HepG2 (cell line): Measurements from ENCODE around the gene MYOZ3. TPM values are rescaled to one million over a fixed set of nuclear protein-coding genes. Genes with fewer than 3 reads are reported as not detected.
A peak's percentile ranks its signal among the peaks of the same experiment; 100 is the strongest.

Source experiments
- ATAC-seq: fragments of 200-7000 bp; cut with Tn5 transposase; 3 replicates; pipeline ENCODE4 v1.9.1; 2020; ENCODE audit warnings: mild to moderate bottlenecking, moderate library complexity
- BruUV-seq: library from RNA; stranded (reverse); fragments of 400-500 nt; replicated peaks from 2 replicates; lab custom pipeline; 2021; lab: Mats Ljungman, UMichigan
- CTCF ChIA-PET: fragments of 300-600 bp; formaldehyde crosslinking; extraction: SDS; loops from one replicate; lab custom pipeline; 2021; ENCODE audit warnings: low total read pairs, inconsistent platforms, low intra/inter-chr PET ratio; lab: Yijun Ruan, JAX
- POLR2A ChIA-PET: fragments of 350-600 bp; sonication (Branson Sonifier 250); formaldehyde crosslinking; loops from one replicate; lab custom pipeline; 2020; ENCODE audit warnings: antibody characterized with exemption, inconsistent platforms; lab: Yijun Ruan, JAX
- DNase-seq: peaks from one replicate; pipeline ENCODE4 v3.0.0-alpha.2; 2015; ENCODE audit warnings: low spot score
- FAIRE-seq: peaks from 3 replicates; lab custom pipeline; 2011; peaks lifted over from hg19 to GRCh38; lab: Jason Lieb, UNC
- H2AFZ ChIP-seq: one replicate; pipeline ENCODE4 v1.6.1; 2011; ENCODE audit warnings: low read length, inconsistent platforms
- H3K27ac ChIP-seq: fragments of 300-600 bp; 3 replicates; pipeline ENCODE4 v1.8.0; 2011; ENCODE audit warnings: mixed run types, mild to moderate bottlenecking, mixed read lengths, low read length, inconsistent platforms; ENCODE audit not compliant: insufficient read depth; ENCODE audit errors: extremely low read length
- H3K27me3 ChIP-seq, 2 experiments: fragments of 200-600 bp in 1 of 2; 2 replicates in 1 of 2; 3 replicates in 1 of 2; pipeline versions ENCODE4 v1.6.0 to v1.8.0; 2011; ENCODE audit warnings: low read length in 2 of 2, mild to moderate bottlenecking in 2 of 2, moderate library complexity in 2 of 2, inconsistent platforms in 1 of 2; ENCODE audit not compliant: insufficient read depth in 2 of 2, control insufficient read depth in 1 of 2
- H3K36me3 ChIP-seq, 2 experiments: fragments of 200-600 bp in 1 of 2; replicated peaks in 1 of 2; 2 replicates in 1 of 2; 3 replicates in 1 of 2; pipeline versions ENCODE4 v1.5.1 to v1.8.0; 2011; ENCODE audit warnings: low read length in 2 of 2, inconsistent platforms in 1 of 2; ENCODE audit not compliant: insufficient read depth in 2 of 2, control insufficient read depth in 1 of 2
- H3K4me1 ChIP-seq: 2 replicates; pipeline ENCODE4 v1.5.1; 2012; ENCODE audit warnings: low read length, inconsistent platforms; ENCODE audit not compliant: insufficient read depth
- H3K4me2 ChIP-seq: 2 replicates; pipeline ENCODE4 v1.6.0; 2011; ENCODE audit warnings: low read depth, low read length, inconsistent platforms
- H3K4me3 ChIP-seq, 3 experiments: fragments of 200-600 bp in 1 of 3; sonication (generic), shearing (Covaris generic) in 1 of 3; replicated peaks in 1 of 3; 2 replicates each; pipeline ENCODE4 v1.5.1; 2011 to 2016; ENCODE audit warnings: low read length in 3 of 3, inconsistent platforms in 2 of 3, low read depth in 2 of 3, mild to moderate bottlenecking in 2 of 3, control low read depth in 1 of 3, mixed read lengths in 1 of 3; ENCODE audit not compliant: insufficient read depth in 1 of 3
- H3K79me2 ChIP-seq: one replicate; pipeline ENCODE4 v1.6.1; 2011; ENCODE audit warnings: low read length, inconsistent platforms; ENCODE audit not compliant: insufficient read depth
- H3K9ac ChIP-seq: 2 replicates; pipeline ENCODE4 v1.6.0; 2011; ENCODE audit warnings: mild to moderate bottlenecking, low read depth, low read length, inconsistent platforms; ENCODE audit not compliant: insufficient read depth
- H3K9me3 ChIP-seq: 2 replicates; pipeline ENCODE4 v1.5.1; 2012; ENCODE audit warnings: mild to moderate bottlenecking, low read length
- H4K20me1 ChIP-seq: 2 replicates; pipeline ENCODE4 v1.6.0; 2011; ENCODE audit warnings: inconsistent platforms, mild to moderate bottlenecking, low read length, moderate library complexity; ENCODE audit not compliant: insufficient read depth
- ARNTL ChIP-seq: sonication (generic); formaldehyde crosslinking; IDR thresholded peaks from 2 replicates; pipeline ENCODE4 v1.4.0; 2020; ENCODE audit warnings: mild to moderate bottlenecking, missing genetic modification reagents
- BCL6 ChIP-seq: IDR thresholded peaks from 2 replicates; pipeline ENCODE4 v1.6.1; 2016; ENCODE audit warnings: missing genetic modification reagents, missing compliant biosample characterization
- DPF2 ChIP-seq: sonication (generic); formaldehyde crosslinking; IDR thresholded peaks from 2 replicates; pipeline ENCODE4 v1.4.0; 2020; ENCODE audit warnings: mild to moderate bottlenecking, low read depth, missing genetic modification reagents, borderline replicate concordance
- FOSL2 ChIP-seq: sonication (generic); formaldehyde crosslinking; IDR thresholded peaks from 2 replicates; pipeline ENCODE4 v1.4.0; 2020; ENCODE audit warnings: missing genetic modification reagents
- FOXA3 ChIP-seq: IDR thresholded peaks from 2 replicates; pipeline ENCODE4 v1.6.1; 2016; ENCODE audit warnings: missing genetic modification reagents, missing compliant biosample characterization
- GPN1 ChIP-seq: sonication (generic); formaldehyde crosslinking; IDR thresholded peaks from 2 replicates; pipeline ENCODE4 v1.5.1; 2020; ENCODE audit warnings: missing genetic modification reagents, borderline replicate concordance
- HDAC2 ChIP-seq: sonication (generic); formaldehyde crosslinking; IDR thresholded peaks from 2 replicates; pipeline ENCODE4 v1.4.0; 2020; ENCODE audit warnings: missing genetic modification reagents
- KLF9 ChIP-seq: IDR thresholded peaks from 2 replicates; pipeline ENCODE4 v1.6.1; 2016; ENCODE audit warnings: low read depth
- MIER3 ChIP-seq: IDR thresholded peaks from 2 replicates; pipeline ENCODE4 v1.6.1; 2016; ENCODE audit warnings: missing compliant biosample characterization, borderline replicate concordance
- MIXL1 ChIP-seq: IDR thresholded peaks from 2 replicates; pipeline ENCODE4 v1.6.1; 2016
- NBN ChIP-seq: fragments of 450-650 bp; conservative IDR thresholded peaks from 2 replicates; pipeline ENCODE4 v1.6.1; 2017
- NR0B2 ChIP-seq: sonication (generic); formaldehyde crosslinking; IDR thresholded peaks from 2 replicates; pipeline ENCODE4 v1.4.0; 2020; ENCODE audit warnings: mild to moderate bottlenecking, missing genetic modification reagents
- NR2F2 ChIP-seq: IDR thresholded peaks from 2 replicates; pipeline ENCODE4 v1.6.1; 2012; ENCODE audit warnings: low read depth, inconsistent platforms, borderline replicate concordance
- RORA ChIP-seq: sonication (generic); formaldehyde crosslinking; IDR thresholded peaks from 2 replicates; pipeline ENCODE4 v1.5.0; 2020; ENCODE audit warnings: mild to moderate bottlenecking, missing genetic modification reagents, moderate library complexity
- SMAD9 ChIP-seq: sonication (generic); formaldehyde crosslinking; IDR thresholded peaks from 2 replicates; pipeline ENCODE4 v1.5.1; 2020; ENCODE audit warnings: mild to moderate bottlenecking, missing genetic modification reagents
- SOX6 ChIP-seq, 2 experiments: fragments of 450-650 bp in 1 of 2; sonication (generic) in 1 of 2; formaldehyde crosslinking in 1 of 2; IDR thresholded peaks; 2 replicates each; pipeline versions ENCODE4 v1.4.0 to v1.6.1; 2017 to 2020; ENCODE audit warnings: antibody characterized with exemption in 1 of 2, mild to moderate bottlenecking in 1 of 2, missing genetic modification reagents in 1 of 2
- ZNF234 ChIP-seq: sonication (generic); formaldehyde crosslinking; conservative IDR thresholded peaks from 2 replicates; pipeline ENCODE4 v1.5.1; 2020; ENCODE audit warnings: mild to moderate bottlenecking, missing genetic modification reagents
- ZNF263 ChIP-seq: sonication (generic); formaldehyde crosslinking; IDR thresholded peaks from 2 replicates; pipeline ENCODE4 v1.4.0; 2020; ENCODE audit warnings: missing genetic modification reagents
- ZNF720 ChIP-seq: sonication (generic); formaldehyde crosslinking; IDR thresholded peaks from 2 replicates; pipeline ENCODE4 v1.4.0; 2020; ENCODE audit warnings: missing genetic modification reagents
- ZNF768 ChIP-seq: sonication (generic); formaldehyde crosslinking; IDR thresholded peaks from 2 replicates; pipeline ENCODE4 v1.4.0; 2020; ENCODE audit warnings: missing genetic modification reagents
- WGBS: methylation state at CpG from one replicate; pipeline ENCODE4 v1.1.6; 2017; ENCODE audit warnings: low lambda C conversion rate; 5-methylcytosine and 5-hydroxymethylcytosine counted together
- in situ Hi-C: cut with HindIII; loops from 2 replicates; pipeline ENCODE4 v1.10.0; 2017; ENCODE audit warnings: low pct_unique_long_range_greater_than_20kb; ENCODE audit not compliant: extremely low pct_ligation_motif_present
- intact Hi-C: fragments of 100-400 bp; cut with micrococcal nuclease; formaldehyde crosslinking; loops from one replicate; pipeline ENCODE4 v1.10.0; 2022; ENCODE audit not compliant: unreplicated experiment
- polyA plus RNA-seq, 8 experiments: library from polyadenylated mRNA; depleted of rRNA in 3 of 8; stranded (reverse) in 7 of 8; unstranded in 1 of 8; fragments of >200 nt; fragmentation: Illumina TruSeq in 4 of 8; extraction: Trizol in 4 of 8; gene quantifications; 2 replicates each; pipeline versions ENCODE4 v1.2.1 to v1.2.3, GENCODE V29; 2011 to 2016; ENCODE audit warnings: low read depth in 4 of 8, missing spikeins in 1 of 8, mixed read lengths in 1 of 8; ENCODE audit not compliant: insufficient read depth in 1 of 8
- total RNA-seq, 5 experiments: library from RNA; depleted of rRNA; stranded (reverse); fragments of >200 nt; fragmentation: Illumina TruSeq; extraction: Trizol; gene quantifications; 2 replicates each; pipeline ENCODE4 v1.2.3, GENCODE V29; 2016; ENCODE audit warnings: low read depth in 1 of 5

The MYOZ3 gene
- total and polyA plus RNA-seq, 2 of the 13 experiments (the other 11 are each of a cell fraction or from before 2014, with no cell fraction given) = 0.05 TPM; not detected in 1

- TF ChIP-seq BCL6 = no peak
- TF ChIP-seq MIER3 (CRISPR knock-in tag) = no peak
- TF ChIP-seq, all 625 proteins: peak for 0
These were observed 46.4 kb upstream of the MYOZ3 start (continued) for GRCh38 chr5:150614661-150615060.

GRCh38 chr5:150615141-150615699 is 45.8 kb upstream of the MYOZ3 start:
- no peak overlapping the region for H3K4me3 ChIP-seq
- no peak overlapping the region for H3K27ac ChIP-seq
- DNase-seq = no peak
- peaks cover 64% of the 10 kb centered on the region for H3K4me1 ChIP-seq
- H3K36me3 ChIP-seq = no peaks in the 10 kb centered on the region
- TF ChIP-seq ZNF263 (peak; percentile 44; the same call in 1 of the 2 replicates), ZNF234 (CRISPR knock-in tag) (no peak)
- intact Hi-C loops = no loop called here
- no peaks in the 10 kb centered on the region for H3K9me3 ChIP-seq
- CTCF ChIA-PET = no interaction called here
- 19% methylated on average over 14 of the region's 17 CpGs for WGBS
- in situ Hi-C loops = no loop called here
- ATAC-seq = no peak
- H3K79me2 ChIP-seq = no peaks in the 10 kb centered on the region
- no TSS peak for BruUV-seq
- no peak overlapping the region for H3K4me2 ChIP-seq
- no peak overlapping the region for H2AFZ ChIP-seq
- POLR2A ChIA-PET = interaction anchor here (1.2 kb wide), 1 partner anchor 86 kb away, joined by 4 read pairs; the partner anchor contains the start of gene RBM22
- no peaks in the 10 kb centered on the region for H4K20me1 ChIP-seq
- H3K9ac ChIP-seq = no peak overlapping the region
- peaks cover 0 to 29% of the 10 kb centered on the region in 2 experiments; a peak in 2 of 5 replicates for H3K27me3 ChIP-seq
- FAIRE-seq = no peak

- no peak overlapping the region for H3K4me3 ChIP-seq
- H4K20me1 ChIP-seq = no peaks in the 10 kb centered on the region
- H3K27me3 ChIP-seq = peaks cover 0 to 32% of the 10 kb centered on the region in 2 experiments; a peak in 2 of 5 replicates
- no peaks in the 10 kb centered on the region for H3K36me3 ChIP-seq
- DNase-seq = peak; percentile 70
- no peak overlapping the region for H3K27ac ChIP-seq
- peaks cover 56% of the 10 kb centered on the region for H3K4me1 ChIP-seq
- POLR2A ChIA-PET = no interaction called here
- FAIRE-seq = peak; percentile 57
- peak overlapping the region; percentile 5; the same call in 1 of the 2 replicates for H3K4me2 ChIP-seq
- no peaks in the 10 kb centered on the region for H3K9me3 ChIP-seq
- 3% methylated on average over 4 of the region's 5 CpGs for WGBS
- H3K9ac ChIP-seq = no peak overlapping the region
- intact Hi-C loops (no loop called here), in situ Hi-C loops (no loop called here)
- H2AFZ ChIP-seq = no peak overlapping the region
- H3K79me2 ChIP-seq = no peaks in the 10 kb centered on the region
- BruUV-seq = no TSS peak
- ATAC-seq = peak; percentile 83
- CTCF ChIA-PET = no interaction called here
- TF ChIP-seq NR2F2 = peak; percentile 93
- peak; percentile 79 for TF ChIP-seq HDAC2 (CRISPR knock-in tag)
- no peak for TF ChIP-seq GPN1 (CRISPR knock-in tag)
- no peak for TF ChIP-seq NBN
- no peak for TF ChIP-seq ZNF768 (CRISPR knock-in tag)
- TF ChIP-seq NR0B2 (CRISPR knock-in tag) = no peak
- peak; percentile 57 for TF ChIP-seq FOXA3
- TF ChIP-seq FOSL2 (CRISPR knock-in tag) = peak; percentile 31; the same call in 1 of the 2 replicates
- no peak for TF ChIP-seq SMAD9
- TF ChIP-seq DPF2 (CRISPR knock-in tag) = peak; percentile 63
- TF ChIP-seq ZNF720 (CRISPR knock-in tag) = no peak
- TF ChIP-seq MIXL1 (CRISPR knock-in tag) = no peak
- no peak for TF ChIP-seq RORA
- peak; percentile 45; the same call in 1 of the 2 replicates for TF ChIP-seq ARNTL (CRISPR knock-in tag)
- no peak for TF ChIP-seq KLF9 (CRISPR knock-in tag)
- TF ChIP-seq SOX6 (IDR thresholded peaks at IDR 0.05) = no peak
- TF ChIP-seq SOX6 (CRISPR knock-in tag; IDR thresholded peaks at IDR 0.05) = peak; percentile 46; the same call in 1 of the 2 replicates
These were observed 45.0 kb upstream of the MYOZ3 start for GRCh38 chr5:150616024-150616470.
